Left ventricle myocardium superior (tissue), 1 donor: ENCODE results near the gene CFAP61. TPM values are rescaled to one million over a fixed set of nuclear protein-coding genes. Genes with fewer than 3 reads are reported as not detected.

Experiments
- ATAC-seq: fragments of 200-7000 bp; cut with Tn5 transposase; one replicate; pipeline ENCODE4 v1.9.1; 2020; ENCODE audit warnings: mild to moderate bottlenecking, moderate library complexity
- DNase-seq: peaks from one replicate; pipeline ENCODE4 v3.0.0-alpha.2; 2020
- intact Hi-C: fragments of 100-400 bp; cut with micrococcal nuclease; formaldehyde crosslinking; loops from one replicate; pipeline ENCODE4 v1.11.0; 2022
- total RNA-seq: library from RNA; stranded (reverse); fragmentation: NEBNext Ultra II Directional; extraction: Animal tissue kit (Norgen Biotek cat#: 25700); gene quantifications from one replicate; pipeline ENCODE4 v1.2.1, GENCODE V29; 2021
- donor health status: DM: no; HTN: yes; CAD: no; lungs with severe emphysema.

CFAP61 gene
- total RNA-seq, 1 donor from 2014 or later, result 23.8 TPM

GRCh38 chr20:20292472-20292871, 240.1 kb downstream of the CFAP61 start:
- ATAC-seq (no peak), DNase-seq (no peak)
- intact Hi-C loops, result no loop called here

GRCh38 chr20:20293141-20293540, 240.8 kb downstream of the CFAP61 start:
- intact Hi-C loops, result no loop called here
- DNase-seq, result no peak
- ATAC-seq, result no peak

GRCh38 chr20:20293691-20294385, 241.5 kb downstream of the CFAP61 start:
- no peak for ATAC-seq
- intact Hi-C loops, result no loop called here
- DNase-seq, result no peak

DNA sequence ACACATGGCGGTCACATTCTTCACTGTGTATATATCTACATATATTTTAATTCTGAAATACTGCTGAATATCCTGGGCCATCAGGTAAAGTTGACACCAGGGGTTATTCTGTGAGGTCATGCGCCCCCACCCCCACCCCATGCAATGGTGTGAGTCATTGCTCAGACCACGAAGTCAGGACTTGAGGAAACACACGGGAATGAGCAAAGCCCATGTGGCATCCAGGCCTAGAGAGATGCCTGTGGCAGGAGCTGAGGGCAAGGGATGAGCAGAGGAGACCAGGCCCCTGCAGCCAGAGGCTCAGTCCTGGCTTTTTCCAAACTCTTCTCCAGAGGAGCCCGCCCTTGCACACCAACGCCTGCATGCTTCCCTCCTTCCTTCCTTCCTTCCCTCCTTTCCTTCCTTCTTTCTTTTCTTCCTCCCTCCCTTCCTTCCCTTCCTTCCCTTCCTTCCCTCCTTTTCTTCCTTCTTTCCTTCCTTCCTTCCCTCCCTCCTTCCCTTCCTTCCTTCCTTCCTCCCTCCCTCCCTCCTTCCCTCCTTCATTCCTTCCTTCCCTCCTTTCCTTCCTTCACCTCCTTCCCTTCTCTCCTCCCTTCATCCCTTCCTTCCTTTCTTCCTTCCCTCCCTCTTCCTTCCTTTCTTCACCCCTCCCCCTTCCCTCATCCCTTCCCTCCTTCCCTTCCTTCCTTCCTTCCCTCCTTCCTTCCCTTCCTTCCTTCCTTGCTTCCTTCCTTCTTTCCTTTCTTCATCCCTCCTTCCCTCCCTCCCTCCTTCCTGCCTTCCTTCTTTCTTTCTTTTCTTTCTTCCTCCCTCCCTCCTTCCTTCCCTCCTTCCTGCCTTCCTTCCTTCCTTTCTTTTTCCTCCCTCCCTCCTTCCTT, 243.5 kb downstream of the CFAP61 start:
- intact Hi-C loops, result no loop called here
- DNase-seq (no peak), ATAC-seq (no peak)

DNA sequence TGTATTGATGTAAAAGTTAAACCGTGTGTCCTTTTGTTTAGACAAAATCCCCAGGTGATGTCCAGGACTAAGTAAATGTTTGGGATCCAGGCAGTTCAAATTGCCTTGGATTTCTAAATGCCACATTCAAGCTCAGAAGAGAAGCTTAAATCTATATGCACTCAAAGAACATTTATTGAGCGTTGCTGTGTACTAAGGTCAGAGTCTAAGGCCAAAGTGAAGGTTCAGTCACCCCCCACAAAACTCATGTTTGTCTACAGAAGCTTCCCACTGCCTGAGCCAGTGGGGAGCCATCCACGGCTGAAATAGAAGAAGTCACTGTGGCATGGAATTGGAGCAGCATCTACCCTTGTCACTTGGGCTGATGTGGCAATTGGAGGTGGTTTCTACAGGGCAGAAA, 244.8 kb downstream of the CFAP61 start:
- no peak for DNase-seq
- no peak for ATAC-seq
- intact Hi-C loops, result no loop called here

DNA sequence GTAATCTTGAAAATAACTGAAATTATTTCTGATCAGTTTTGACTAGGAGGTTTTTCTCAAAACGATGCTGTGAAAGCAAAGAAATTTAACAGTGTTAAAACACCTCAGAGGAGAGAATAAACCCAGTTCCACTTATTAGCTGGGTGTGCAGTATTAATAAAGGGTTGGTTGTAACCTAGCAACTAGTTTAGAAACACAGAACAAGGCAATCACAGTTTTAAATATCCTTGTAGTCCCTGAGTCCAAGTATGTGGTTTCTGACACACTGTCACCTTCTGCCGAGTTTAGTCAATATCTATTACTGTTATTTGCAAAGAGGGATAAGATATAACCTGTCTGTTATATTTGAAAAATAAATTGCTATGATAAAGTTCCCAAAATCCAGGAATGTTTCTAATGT, 245.4 kb downstream of the CFAP61 start:
- peak; percentile 81 for ATAC-seq
- DNase-seq, result no peak
- intact Hi-C loops, result no loop called here

GRCh38 chr20:20299904-20300303, 247.6 kb downstream of the CFAP61 start:
- intact Hi-C loops, result no loop called here
- ATAC-seq (no peak), DNase-seq (no peak)

DNA sequence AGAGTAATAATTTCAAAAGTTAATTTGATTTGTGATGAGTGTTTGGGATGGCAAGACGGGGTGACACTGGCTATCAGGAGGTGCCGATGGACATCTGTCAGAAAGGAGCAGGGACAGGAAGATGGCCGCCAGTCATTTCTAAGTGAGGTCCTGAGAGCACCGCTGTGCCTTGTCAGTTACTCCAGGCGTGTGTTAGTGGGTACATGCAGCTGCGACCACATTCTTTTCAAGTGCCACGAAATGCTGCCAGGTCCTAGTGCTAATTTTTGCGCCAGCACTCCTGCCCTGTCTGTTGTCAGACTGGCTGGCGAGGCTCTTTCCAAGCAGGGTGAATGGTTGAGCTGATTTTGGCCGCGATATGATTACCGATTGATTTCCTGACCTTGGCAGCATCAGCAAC, 251.0 kb downstream of the CFAP61 start:
- intact Hi-C loops, result no loop called here
- DNase-seq (peak; percentile 46), ATAC-seq (peak; percentile 89)

DNA sequence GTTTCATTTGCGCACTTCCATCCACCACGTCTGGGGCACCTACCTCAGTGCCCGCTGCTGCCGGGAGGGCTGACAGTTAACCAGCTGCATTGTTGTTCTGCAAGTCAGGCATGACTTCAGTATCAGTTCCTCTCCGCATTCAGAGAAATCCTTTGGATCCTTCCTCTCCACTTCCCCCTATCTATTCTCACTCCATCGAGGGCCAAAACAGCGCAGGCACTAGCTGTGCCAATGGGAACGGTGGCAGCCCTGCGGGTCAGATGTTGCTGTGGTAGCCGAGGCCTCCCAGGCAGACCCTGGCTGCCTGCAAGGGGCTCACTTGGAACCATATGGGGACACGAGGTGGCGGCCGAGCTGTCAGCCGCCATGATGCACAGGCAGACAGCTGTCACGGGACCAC, 251.4 kb downstream of the CFAP61 start:
- intact Hi-C loops, result no loop called here
- ATAC-seq (peak; percentile 96), DNase-seq (peak; percentile 75)

- intact Hi-C loops, result no loop called here
- ATAC-seq, result no peak
- DNase-seq, result no peak
Measured at GRCh38 chr20:20304942-20305341, 252.6 kb downstream of the CFAP61 start.

- intact Hi-C loops, result no loop called here
- ATAC-seq (no peak), DNase-seq (no peak)
Measured at GRCh38 chr20:20312562-20312961, 260.2 kb downstream of the CFAP61 start.

GRCh38 chr20:20317195-20317594, 264.9 kb downstream of the CFAP61 start:
- DNase-seq (peak; percentile 45), ATAC-seq (peak; percentile 68)
- intact Hi-C loops, result no loop called here

DNA sequence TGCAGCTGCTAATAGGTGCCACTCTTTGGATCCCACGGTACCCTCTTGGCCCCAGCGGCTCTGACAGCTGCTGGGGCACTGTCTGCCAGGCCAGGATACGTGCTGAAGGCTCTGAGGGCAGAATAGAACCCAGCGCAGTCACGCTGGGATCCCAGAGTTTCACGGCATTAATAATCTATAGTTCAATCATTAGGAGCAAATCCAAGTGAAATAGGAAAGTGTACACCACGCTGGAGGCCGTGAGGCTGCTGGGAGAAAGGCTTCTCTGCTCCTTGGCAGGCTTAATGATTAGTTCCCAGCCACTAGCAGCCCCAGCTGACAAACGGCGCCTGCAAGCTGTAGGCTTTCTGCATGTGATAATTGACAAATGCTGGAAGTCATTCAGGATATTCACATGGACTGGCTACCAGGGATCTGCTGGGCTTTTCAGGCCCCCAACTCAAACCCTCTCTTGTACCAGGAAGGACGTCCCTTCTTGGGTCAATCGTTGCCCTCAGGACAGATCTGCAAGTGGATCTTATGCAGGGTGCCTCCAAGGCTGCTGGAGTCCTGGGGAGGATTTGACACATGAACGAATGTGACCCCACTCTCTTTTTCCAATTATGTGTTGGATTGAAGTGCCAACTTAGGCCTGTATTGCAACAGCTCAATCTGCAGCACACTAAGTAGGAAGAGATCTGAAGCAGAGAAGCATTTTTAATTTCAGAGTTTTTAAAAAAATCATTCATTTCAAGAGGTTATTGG, 265.5 kb downstream of the CFAP61 start:
- ATAC-seq, result peak; percentile 49
- intact Hi-C loops, result no loop called here
- peak; percentile 27 for DNase-seq

- peak; percentile 72 for ATAC-seq
- DNase-seq, result no peak
- intact Hi-C loops, result no loop called here
Measured at GRCh38 chr20:20318365-20319161, 266.2 kb downstream of the CFAP61 start.

- ATAC-seq (no peak), DNase-seq (no peak)
- intact Hi-C loops, result no loop called here
Measured at GRCh38 chr20:20321134-20321533, 268.8 kb downstream of the CFAP61 start.

GRCh38 chr20:20321917-20322316, 269.6 kb downstream of the CFAP61 start:
- ATAC-seq (no peak), DNase-seq (no peak)
- intact Hi-C loops, result no loop called here

DNA sequence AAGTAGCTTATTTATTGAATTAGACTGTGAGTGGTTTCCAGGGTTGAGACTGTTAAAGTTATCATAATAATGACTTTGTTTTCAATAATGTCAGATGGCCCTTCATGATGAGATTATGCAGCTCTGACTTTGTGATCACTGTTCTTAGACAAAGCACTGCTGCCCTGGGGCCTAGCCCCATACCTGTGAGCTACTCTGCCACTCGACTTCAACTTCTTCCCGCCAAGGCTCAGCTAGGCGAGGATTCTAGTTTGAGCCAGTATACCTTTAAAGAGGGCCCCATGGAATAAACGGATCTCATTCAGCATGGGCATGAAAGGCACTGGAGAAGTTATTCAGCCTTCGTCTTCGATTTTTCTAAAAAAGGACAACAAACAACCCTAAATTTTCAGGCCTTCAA, 270.6 kb downstream of the CFAP61 start:
- no peak for DNase-seq
- intact Hi-C loops, result no loop called here
- ATAC-seq, result no peak

GRCh38 chr20:20327746-20328145, 275.4 kb downstream of the CFAP61 start:
- DNase-seq (no peak), ATAC-seq (no peak)

GRCh38 chr20:20329564-20329963, 277.2 kb downstream of the CFAP61 start:
- intact Hi-C loops, result no loop called here
- DNase-seq, result no peak
- ATAC-seq, result no peak

More at GRCh38 chr20:20327746-20328145, 275.4 kb downstream of the CFAP61 start:
- intact Hi-C loops, result no loop called here
